Fibroblast of pulmonary artery (primary cell): ENCODE measurements around the gene FATE1.

ENCODE experiments used
- DNase-seq: peaks from one replicate; pipeline ENCODE4 v3.0.0-alpha.2; 2010; ENCODE audit warnings: low read depth
- H3K4me3 ChIP-seq: replicated peaks from 2 replicates; pipeline ENCODE4 v1.5.1; 2011; ENCODE audit warnings: low read depth, mild to moderate bottlenecking, control low read depth, low read length, moderate library complexity
- TF ChIP-seq, protein P1 (sequence below): IDR thresholded peaks from 2 replicates; pipeline ENCODE4 v1.5.1; 2011; ENCODE audit warnings: mild to moderate bottlenecking, control low read depth, low read length, inconsistent platforms; ENCODE audit errors: missing control alignments

Gene FATE1

DNA sequence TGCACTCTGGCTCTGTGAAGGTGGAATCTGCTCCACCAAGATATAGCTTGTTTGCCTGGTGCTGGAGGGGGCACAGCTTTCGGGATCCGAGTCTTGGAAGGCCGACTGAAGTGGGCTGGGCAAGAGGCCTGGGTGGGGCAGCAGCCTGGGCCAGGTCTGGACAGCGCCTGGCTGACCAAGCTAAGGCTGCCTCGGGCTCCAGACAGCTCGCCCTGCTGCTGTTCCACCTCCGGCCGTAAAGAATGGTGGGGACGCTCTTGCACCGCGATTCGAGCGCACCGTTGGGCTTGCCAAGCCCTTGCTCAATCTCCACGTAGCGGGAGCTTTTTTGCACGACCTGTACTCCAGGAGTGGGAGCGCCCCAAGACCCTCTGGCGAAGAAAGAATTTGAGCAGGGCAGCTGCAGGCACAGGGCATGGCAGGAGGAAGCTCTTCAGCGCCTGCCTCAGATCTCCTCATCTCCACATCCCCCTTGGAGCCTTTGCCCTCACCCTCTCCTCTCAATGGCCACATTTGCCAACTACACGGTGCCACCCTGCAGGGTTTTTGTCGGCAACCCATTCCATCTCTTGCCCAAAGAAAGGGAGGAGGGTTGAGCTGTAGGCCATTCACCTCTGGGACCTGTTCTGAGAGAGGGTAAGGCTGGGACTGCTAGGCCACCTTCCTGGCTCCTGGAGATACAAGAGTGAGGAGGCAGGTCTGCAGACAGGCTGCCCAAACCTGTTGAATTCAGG lies 37.6 kb downstream of the FATE1 start:
- TF ChIP-seq, protein P1, sequence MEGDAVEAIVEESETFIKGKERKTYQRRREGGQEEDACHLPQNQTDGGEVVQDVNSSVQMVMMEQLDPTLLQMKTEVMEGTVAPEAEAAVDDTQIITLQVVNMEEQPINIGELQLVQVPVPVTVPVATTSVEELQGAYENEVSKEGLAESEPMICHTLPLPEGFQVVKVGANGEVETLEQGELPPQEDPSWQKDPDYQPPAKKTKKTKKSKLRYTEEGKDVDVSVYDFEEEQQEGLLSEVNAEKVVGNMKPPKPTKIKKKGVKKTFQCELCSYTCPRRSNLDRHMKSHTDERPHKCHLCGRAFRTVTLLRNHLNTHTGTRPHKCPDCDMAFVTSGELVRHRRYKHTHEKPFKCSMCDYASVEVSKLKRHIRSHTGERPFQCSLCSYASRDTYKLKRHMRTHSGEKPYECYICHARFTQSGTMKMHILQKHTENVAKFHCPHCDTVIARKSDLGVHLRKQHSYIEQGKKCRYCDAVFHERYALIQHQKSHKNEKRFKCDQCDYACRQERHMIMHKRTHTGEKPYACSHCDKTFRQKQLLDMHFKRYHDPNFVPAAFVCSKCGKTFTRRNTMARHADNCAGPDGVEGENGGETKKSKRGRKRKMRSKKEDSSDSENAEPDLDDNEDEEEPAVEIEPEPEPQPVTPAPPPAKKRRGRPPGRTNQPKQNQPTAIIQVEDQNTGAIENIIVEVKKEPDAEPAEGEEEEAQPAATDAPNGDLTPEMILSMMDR, result peak; percentile 74
- DNase-seq, result peak; percentile 64
- no peak overlapping the region for H3K4me3 ChIP-seq

DNA sequence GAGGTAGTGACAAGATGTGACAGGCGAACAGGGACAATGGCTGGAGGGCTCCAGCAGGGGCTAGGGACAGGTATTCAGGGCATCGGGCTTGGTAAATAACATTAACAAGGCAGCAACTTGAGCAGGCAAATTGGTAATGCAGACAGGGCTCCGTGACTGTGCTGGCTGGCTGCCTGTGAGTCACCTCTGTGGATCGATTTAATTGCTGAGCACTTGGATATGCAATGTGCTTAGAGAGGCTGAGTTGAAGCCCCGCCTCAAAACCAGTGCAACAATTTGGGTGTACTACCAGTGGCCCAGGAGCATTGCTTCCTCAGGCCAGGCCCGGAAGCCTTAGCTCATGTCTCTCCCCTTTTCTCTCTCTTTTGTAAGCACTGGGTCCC lies 38.2 kb downstream of the FATE1 start:
- DNase-seq, result peak; percentile 22
- H3K4me3 ChIP-seq, result no peak overlapping the region
- TF ChIP-seq, protein P1, result no peak

DNA sequence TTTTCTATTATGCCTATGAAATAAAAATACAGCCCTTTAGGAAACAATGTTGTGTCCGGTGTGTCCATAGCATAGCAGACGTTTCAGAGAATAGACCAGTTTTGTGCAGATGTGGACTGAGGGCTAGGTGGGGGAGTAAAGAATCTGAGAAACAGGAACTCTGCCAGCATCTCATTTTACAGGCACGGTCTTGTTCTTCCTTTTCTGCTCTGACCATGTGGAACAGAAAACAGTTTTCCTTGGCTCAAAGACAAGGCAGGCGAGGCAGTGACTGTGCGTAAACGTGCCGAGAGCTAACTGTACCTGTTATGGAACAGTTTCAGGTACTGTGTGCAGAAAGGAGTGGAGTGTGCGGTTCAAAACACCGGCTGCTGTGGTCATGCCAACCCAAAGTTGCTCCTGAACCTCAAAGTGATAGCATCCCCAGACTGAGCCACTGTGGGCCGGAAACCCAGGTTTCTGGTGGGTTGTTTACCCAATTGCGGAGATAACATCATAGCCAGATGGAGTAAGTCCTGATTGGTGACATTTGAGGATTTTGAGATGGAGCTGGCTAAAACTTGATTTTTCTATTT lies 38.9 kb downstream of the FATE1 start:
- DNase-seq, result peak; percentile 10

DNA sequence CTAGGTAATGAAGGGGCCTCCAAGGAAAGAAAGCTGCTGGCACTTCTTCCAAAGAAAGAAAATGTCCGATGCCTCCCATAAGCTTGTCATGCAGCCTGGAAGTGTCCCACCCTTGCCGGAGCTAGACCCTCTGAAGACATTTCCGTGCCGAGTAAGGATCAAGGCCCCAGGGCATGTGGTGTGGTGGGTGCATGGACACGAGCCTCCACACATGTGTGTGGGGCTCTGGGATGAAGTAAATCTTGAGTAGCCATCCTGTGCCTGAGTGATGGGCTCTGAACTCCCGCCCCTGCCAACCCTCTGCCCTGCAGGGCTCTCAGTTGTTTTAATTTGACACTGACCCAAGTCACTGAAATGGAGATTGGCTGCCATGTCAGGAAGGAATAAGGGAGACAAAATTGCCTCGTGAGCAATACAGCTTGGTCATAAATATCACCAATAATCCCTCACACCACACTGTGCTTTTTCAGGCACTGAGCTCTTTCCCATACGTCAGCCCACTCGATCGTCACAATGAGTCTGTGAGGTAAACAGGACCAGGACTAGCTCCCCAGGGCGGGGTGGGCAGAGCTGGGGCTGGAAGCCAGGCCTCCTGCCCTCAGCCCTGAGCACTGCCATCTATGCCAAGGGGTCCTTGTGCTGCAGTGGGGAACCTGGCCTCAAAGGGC lies 43.3 kb downstream of the FATE1 start:
- TF ChIP-seq, protein P1, result no peak
- no peak overlapping the region for H3K4me3 ChIP-seq
- no peak for DNase-seq

More for the DNA sequence above, 38.9 kb downstream of the FATE1 start:
- H3K4me3 ChIP-seq, result no peak overlapping the region
- TF ChIP-seq, protein P1, result no peak

DNA sequence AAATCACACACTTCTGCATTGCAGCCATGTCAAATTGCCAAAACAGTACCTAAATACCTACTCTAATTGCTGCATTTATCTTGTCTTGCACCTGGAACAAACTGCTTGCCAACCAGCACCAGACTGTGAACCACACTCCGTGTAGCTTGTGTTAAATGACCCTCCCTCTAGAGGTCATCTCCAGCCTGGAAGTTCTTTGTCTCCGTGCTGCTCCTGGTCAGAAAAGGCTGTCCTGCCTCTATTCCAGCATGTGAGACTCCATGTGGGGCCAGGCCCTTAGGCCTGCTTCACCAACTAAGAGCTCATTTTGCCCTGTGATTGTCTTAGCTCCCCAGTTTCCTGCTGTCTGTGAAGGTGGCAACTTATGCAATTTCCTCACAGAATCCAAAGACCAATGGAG lies 47.0 kb downstream of the FATE1 start:
- no peak overlapping the region for H3K4me3 ChIP-seq
- no peak for DNase-seq

DNA sequence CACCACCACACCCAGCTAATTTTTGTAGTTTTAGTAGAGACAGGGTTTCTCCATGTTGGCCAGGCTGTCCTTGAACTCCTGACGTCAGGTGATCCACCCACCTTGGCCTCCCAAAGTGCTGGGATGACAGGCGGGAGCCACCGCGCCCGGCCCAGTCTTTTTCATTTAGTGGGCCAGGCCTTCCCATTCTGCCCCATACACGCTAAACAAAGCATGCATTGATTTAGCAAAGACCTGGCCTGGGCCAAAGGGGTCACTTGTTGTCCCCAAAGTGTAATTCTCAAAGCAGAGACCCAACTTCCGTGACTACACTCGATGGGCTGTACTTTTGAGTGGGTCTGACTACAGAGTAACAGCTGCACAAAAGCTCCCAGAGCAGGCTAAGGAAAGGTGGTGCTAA lies 47.9 kb downstream of the FATE1 start:
- TF ChIP-seq, protein P1, result no peak
- DNase-seq, result no peak
- no peak overlapping the region for H3K4me3 ChIP-seq

More for the DNA sequence above, 47.0 kb downstream of the FATE1 start:
- TF ChIP-seq, protein P1, result no peak

DNA sequence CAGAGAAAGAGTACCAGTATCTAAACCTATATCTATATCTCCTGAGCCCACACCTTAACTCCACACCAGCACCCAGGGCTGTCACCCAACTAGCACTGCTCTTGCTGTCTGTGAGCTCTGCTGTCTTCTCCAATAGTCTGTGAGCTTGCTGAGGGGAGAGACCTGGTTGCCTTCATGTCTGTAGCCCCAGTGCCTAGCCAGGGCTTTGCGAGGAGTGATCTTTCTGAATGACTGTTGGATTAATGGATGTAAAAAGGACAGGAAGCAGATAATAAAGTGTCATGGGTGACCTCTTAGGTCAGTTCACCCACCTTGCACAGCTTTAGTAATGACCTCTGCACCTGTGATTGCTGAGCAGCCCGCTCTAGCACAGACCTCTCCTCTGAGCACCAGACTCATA lies 49.2 kb downstream of the FATE1 start:
- TF ChIP-seq, protein P1, result no peak
- H3K4me3 ChIP-seq, result no peak overlapping the region
- DNase-seq, result no peak
